GF-D8 (cell line): ENCODE results near the gene SHF.

ENCODE experiments used
- DNase-seq: peaks from one replicate; lab custom pipeline; 2025; lab: John Stamatoyannopoulos, UW

Gene SHF

DNA sequence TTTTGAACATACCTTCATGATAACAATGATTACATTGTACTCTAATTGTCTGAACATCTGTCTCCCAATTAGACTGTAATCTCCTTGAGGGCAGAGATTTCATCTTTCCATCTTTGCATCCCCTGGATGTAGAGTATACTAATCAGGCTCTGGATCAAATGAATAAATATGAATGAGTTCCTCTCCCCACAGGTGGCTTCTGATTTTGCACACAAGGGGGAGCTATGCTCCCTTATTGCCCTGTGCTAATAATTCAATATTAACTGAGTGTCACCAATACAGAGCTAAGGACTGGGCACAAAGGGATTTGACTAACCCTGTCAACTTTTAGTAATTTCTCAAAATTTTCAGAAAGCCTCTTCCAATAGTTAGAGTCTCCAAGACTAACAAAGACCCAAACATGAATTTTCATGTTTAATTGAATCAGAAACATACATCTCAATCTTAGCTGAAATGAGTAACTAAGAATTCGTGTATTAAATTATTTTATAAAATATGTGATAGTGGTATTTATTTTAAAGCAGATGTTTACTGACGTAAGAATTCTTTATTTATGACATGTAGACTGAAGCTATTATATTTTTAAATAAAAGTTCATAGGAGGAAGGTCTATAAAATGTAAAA, 61.1 kb downstream of the SHF start:
- DNase-seq: no peak

GRCh38 chr15:45123397-45123796, 64.4 kb downstream of the SHF start:
- no peak for DNase-seq

DNA sequence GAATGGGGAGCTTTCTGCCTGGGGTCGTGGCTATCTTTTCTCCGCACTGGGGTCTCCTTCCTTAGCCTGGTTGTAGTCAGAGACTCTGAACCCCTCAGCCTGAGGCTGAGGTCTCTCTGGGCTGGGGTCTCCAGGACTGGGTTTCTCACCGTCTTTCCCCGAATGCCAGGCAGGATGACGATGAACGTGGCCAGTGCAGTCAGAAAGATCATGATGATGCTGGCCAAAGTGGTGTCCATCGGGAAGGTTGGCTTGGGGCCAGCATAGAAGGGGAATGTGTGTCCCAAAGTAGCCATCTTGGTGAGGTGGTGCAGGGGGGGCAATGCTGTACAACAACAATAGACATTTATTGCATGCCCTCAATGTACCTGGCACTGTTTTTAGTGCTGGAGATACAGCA, 65.0 kb downstream of the SHF start:
- DNase-seq: no peak

DNA sequence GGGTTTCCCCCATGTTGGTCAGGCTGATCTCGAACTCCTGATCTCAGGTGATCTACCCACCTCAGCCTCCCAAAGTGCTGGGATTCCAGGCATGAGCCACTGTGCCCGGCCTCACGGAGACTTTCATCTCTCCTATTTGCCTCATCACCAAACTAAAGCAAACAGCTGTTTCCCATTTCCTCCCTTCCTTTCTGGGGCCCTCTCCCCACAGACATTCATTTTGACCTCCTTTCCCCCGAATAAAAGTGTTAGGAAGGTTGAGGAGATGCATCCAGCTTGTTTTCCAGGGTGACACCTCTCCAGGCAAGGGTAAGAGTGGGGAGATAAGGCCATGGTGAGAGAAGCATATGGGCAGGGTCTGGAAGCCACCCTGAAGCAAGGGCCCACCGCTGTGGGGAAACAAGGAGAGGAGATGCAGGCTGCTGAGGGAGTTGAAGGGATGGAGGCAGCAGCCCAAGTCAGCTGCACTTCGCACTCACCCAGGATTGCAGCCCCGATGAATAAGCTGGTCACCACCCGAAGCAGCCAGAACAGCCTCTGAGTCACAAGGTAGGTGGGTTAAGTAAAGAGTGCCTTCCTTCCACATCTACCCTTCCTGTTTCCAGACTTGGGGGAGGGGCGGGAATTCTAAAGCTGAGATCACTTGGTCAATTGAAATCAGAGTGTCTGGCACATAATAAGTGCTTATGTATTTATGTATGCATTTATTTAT, 65.9 kb downstream of the SHF start:
- no peak for DNase-seq

- no peak for DNase-seq
Observed at GRCh38 chr15:45121020-45121419, 66.7 kb downstream of the SHF start.

DNA sequence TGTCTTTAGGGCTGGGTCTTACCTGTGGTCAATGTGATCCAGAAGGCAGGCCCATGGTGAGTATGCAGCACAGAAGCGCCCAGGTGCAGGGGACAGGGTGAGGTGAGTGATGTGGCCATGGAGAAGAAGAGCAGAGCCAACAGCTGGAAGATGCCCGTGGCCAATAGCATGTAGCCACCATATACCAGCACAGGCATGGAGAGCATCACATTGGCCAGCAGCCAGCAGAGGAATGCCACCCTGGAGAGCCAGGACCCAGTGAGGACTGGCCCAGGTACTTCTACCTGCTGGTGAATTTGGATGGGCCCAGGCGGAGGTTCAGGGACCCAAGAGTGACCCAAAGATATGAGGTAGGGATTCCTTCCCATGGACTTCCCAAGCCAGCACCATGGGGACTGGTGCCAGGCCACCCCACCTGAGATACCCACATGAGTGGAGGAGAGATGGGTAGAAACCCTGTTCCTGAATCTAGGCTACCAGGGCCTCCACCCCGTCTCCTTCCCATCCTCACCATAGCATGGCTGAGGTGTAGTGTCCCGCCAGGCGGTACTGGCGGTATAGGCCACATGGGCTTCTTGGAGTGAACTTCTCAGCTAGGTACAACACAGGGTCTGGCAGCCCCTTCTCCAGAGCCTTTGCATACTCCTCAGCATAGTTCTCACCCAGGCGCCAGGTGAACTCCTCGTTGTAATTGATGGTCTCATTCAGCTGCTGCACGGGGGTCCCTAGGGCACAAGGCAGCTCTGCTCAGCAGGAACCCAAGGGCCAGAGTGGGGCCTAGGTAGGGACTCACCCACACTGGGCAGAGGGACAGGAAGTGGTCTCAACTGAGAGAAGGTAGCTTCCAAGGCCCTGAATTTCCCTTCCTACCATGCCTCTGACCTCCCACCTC, 67.4 kb downstream of the SHF start:
- DNase-seq: no peak

- no peak for DNase-seq
Observed at GRCh38 chr15:45118996-45119395, 68.8 kb downstream of the SHF start.

DNA sequence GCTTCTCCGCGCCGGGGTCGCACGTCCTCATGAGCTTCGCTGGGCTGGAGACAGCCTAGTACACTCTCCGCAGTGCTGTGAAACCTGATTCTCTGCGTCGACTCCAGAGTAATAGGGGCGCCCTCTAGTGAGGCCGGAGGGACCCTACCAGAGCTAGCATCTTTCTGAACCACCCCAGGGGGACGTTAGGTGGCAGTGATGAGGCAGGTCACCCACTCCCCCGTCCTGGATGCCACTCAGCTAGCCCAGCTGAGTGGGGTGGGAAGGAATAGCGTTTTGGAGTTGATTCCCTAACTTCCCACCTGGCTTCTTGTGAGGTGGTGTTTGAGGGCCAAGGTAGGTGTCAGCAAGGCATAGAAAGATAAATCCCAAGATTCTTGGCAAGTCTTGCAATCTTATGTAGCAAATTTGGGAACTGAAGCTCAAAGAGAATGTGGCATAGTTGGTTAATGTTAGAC, 69.6 kb downstream of the SHF start:
- DNase-seq: no peak

DNA sequence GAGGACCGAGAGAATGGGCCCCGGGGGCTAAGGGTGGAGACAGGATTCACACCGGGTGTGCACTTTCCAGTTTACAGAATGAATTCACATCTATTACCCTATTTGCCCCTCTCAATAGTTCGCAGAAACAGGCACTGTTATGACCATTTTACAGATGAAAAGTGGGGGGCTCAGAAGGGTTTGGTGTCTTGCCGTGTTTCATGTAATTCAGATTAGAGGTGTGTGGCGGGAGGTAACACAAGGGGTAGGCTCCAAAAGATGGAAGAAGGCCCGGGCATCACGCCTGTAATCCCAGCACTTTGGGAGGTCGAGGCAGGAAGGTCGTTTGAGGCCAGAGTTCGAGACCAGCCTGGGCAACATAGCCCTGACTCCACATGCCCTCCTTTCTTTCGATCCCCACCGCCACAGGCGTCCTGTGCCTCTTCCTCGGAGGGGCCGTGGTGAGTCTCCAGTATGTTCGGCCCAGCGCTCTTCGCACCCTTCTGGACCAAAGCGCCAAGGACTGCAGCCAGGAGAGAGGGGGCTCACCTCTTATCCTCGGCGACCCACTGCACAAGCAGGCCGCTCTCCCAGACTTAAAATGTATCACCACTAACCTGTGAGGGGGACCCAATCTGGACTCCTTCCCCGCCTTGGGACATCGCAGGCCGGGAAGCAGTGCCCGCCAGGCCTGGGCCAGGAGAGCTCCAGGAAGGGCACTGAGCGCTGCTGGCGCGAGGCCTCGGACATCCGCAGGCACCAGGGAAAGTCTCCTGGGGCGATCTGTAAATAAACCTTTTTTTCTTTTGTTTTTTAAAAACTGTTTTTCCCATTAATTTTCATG, 70.2 kb downstream of the SHF start:
- no peak for DNase-seq
